ENCODE results near the gene SMCP. TPM values are rescaled to one million over a fixed set of nuclear protein-coding genes. Genes with fewer than 3 reads are reported as not detected.

Gene SMCP
- total RNA-seq, 4 donors from 2014 or later, result not detected

DNA sequence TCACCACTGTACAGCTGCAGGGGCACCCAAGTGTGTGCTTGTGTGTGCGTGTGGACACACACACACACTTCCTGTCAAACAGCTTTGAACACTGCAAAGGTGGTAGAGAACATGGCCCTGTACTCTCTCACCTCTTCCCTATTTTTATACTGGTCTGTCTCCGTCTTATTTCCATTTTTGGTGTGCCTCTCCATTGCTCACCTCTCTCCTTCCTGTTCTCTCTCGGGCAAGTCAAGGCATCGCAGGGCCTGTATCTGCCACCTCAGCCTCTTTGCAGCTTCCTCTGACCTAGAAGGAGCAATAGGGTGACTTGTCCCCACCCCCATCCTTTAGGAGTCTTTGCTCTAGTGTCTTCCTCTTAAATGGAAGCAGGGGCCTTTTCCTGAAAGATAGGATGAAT, 2.2 kb downstream of the SMCP start:
- no peaks in the 10 kb centered on the region for H3K9me3 ChIP-seq
- no peak for DNase-seq (ENCODE audit: low spot score in 2 of 2)
- no peak for TF ChIP-seq EP300 (IDR thresholded peaks at IDR 0.05)
- H3K4me1 ChIP-seq, result no peaks in the 10 kb centered on the region
- H3K27ac ChIP-seq, result no peak overlapping the region
- H3K4me3 ChIP-seq, result no peak overlapping the region
- no peaks in the 10 kb centered on the region for H3K36me3 ChIP-seq
- no peaks in the 10 kb centered on the region for H3K27me3 ChIP-seq
- WGBS, 2 donors, result 86 to 87% methylated on average over 4 of the region's 4 CpGs

DNA sequence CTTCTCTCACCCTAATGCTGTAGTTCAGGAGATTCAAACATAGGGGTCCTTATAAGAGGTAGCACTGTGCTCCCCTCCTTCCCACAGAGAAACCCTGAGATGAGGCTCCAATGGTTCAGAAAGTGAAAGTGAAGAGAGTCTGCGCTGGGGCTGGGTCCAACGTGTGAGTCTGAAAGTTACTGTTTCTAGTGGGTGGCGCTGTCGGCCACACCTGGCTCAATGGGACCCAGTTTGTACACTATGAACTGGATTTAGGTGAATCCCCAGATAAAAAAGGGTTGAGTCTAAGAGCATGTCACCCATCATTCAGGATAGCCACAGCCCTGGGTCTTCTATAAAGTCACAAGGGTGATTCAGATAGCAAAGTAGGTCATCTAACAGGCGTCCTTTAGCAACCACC, 2.8 kb downstream of the SMCP start:
- no peaks in the 10 kb centered on the region for H3K9me3 ChIP-seq
- H3K27me3 ChIP-seq, result no peaks in the 10 kb centered on the region
- no peaks in the 10 kb centered on the region for H3K36me3 ChIP-seq
- no peak for DNase-seq (ENCODE audit: low spot score in 2 of 2)
- H3K27ac ChIP-seq, result no peak overlapping the region
- TF ChIP-seq, protein P1, sequence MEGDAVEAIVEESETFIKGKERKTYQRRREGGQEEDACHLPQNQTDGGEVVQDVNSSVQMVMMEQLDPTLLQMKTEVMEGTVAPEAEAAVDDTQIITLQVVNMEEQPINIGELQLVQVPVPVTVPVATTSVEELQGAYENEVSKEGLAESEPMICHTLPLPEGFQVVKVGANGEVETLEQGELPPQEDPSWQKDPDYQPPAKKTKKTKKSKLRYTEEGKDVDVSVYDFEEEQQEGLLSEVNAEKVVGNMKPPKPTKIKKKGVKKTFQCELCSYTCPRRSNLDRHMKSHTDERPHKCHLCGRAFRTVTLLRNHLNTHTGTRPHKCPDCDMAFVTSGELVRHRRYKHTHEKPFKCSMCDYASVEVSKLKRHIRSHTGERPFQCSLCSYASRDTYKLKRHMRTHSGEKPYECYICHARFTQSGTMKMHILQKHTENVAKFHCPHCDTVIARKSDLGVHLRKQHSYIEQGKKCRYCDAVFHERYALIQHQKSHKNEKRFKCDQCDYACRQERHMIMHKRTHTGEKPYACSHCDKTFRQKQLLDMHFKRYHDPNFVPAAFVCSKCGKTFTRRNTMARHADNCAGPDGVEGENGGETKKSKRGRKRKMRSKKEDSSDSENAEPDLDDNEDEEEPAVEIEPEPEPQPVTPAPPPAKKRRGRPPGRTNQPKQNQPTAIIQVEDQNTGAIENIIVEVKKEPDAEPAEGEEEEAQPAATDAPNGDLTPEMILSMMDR (IDR thresholded peaks at IDR 0.05), result no peak
- TF ChIP-seq POLR2A (IDR thresholded peaks at IDR 0.05) (no peak), EP300 (IDR thresholded peaks at IDR 0.05) (no peak)
- WGBS, 2 donors, result 81 to 82% methylated on average over 5 of the region's 5 CpGs
- H3K4me1 ChIP-seq, result no peaks in the 10 kb centered on the region
- H3K4me3 ChIP-seq, result no peak overlapping the region

DNA sequence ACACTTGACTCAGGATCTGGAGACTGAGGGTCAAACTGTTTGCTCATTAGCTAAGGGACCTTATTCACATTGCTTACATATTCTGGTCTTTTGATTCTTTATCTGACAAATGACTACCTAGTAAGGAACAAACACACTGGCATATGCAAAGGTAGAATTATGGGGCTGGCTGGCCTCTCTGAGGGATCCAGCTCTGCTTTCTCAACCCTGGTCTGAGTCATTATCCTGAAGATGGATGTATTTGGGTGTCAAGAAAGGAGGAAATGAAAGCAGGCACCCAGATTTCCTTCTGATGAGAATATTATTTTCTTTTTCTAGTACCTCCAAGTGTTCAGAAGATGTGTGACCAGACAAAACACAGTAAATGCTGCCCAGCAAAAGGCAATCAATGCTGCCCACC, 6.0 kb downstream of the SMCP start:
- no peak for DNase-seq (ENCODE audit: low spot score in 2 of 2)
- H3K36me3 ChIP-seq, result no peaks in the 10 kb centered on the region
- H3K9me3 ChIP-seq, result no peaks in the 10 kb centered on the region
- H3K4me3 ChIP-seq, result no peak overlapping the region
- H3K27ac ChIP-seq, result no peak overlapping the region
- H3K27me3 ChIP-seq, result no peaks in the 10 kb centered on the region
- no peak for TF ChIP-seq POLR2A (IDR thresholded peaks at IDR 0.05)
- no peaks in the 10 kb centered on the region for H3K4me1 ChIP-seq

DNA sequence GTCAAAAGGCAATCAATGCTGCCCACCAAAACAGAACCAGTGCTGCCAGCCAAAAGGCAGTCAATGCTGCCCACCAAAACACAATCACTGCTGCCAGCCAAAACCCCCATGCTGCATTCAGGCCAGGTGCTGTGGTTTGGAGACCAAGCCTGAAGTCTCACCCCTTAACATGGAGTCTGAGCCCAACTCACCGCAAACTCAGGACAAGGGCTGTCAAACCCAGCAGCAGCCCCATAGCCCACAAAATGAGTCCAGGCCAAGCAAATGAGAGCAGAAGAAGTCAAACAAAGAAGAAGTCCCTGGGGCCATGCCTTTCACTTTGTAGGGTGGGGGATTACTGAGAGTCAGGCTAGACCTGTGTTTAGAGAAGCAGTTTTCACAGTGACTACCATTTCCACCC, 6.4 kb downstream of the SMCP start:
- DNase-seq (ENCODE audit: low spot score in 2 of 2), result no peak
- H3K4me3 ChIP-seq, result no peak overlapping the region
- TF ChIP-seq POLR2A (IDR thresholded peaks at IDR 0.05) (no peak), EP300 (IDR thresholded peaks at IDR 0.05) (no peak)
- TF ChIP-seq, protein P1 (IDR thresholded peaks at IDR 0.05), result no peak
- WGBS, 2 donors, result 90 to 100% methylated on average over 1 of the region's 1 CpG
- H3K27ac ChIP-seq, result no peak overlapping the region
- no peaks in the 10 kb centered on the region for H3K9me3 ChIP-seq
- no peaks in the 10 kb centered on the region for H3K27me3 ChIP-seq
- H3K4me1 ChIP-seq, result no peaks in the 10 kb centered on the region
- H3K36me3 ChIP-seq, result no peaks in the 10 kb centered on the region

DNA sequence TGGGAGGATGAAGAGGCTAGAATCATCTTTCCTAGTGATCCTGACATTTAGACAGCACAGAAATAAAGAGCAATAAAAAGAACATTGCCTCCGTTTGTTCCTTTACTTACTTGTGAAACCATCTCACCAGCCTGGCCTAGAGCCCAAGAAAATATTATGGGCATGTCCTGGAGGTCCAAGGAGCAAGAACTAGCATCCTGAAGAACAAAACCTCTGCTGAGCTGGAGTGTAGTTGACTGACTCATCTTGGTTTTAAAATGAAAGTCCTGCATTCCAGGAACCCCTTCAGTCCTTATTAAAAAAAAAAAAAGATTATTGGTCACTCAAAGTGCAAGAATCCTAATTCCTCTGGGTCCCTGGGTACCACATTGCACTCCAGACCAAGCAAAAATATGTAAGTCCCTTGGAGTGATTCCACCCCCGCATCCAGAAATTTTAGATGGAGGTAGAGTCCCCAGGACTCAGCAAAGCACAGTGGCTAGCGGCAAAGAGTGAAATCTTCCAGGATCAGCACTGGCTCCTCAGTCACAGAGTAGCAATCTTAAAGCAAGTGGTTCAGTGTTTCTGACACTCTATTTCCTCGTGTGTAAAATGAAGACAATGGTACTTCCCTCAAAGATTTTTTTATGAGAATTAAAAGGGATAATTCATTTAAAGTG, 7.0 kb downstream of the SMCP start:
- WGBS, 2 donors, result 54 to 60% methylated on average over 4 of the region's 4 CpGs
- Histone ChIP-seq H3K4me3 (no peak overlapping the region), H3K36me3 (no peaks in the 10 kb centered on the region), H3K4me1 (no peaks in the 10 kb centered on the region), H3K27ac (no peak overlapping the region), H3K27me3 (no peaks in the 10 kb centered on the region), H3K9me3 (no peaks in the 10 kb centered on the region)
- TF ChIP-seq POLR2A (IDR thresholded peaks at IDR 0.05) (no peak), EP300 (IDR thresholded peaks at IDR 0.05) (no peak)
- TF ChIP-seq, protein P1 (IDR thresholded peaks at IDR 0.05), result no peak
- DNase-seq (ENCODE audit: low spot score in 2 of 2), result no peak

DNA sequence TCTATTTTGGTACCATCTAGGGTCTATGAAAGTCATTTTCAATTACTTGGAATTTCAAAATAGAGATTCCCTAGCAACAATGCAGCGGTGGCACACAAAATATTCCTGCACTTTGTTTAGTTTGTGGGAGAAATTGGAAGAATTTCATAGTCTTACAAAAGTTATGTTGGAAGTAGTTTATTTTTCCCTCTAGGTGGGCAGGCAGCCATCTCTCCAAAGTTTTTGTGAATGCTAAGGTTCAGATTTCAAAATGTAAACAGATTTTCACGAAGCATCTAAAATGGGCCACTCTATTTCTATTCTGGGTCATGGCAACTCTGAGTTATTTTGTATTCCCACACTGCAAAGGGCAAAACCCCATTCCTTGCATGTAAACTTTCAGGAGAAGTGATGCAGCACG, 8.0 kb downstream of the SMCP start:
- 36 to 47% methylated on average over 3 of the region's 3 CpGs for WGBS, 2 donors
- Histone ChIP-seq H3K27ac (no peak overlapping the region), H3K27me3 (no peaks in the 10 kb centered on the region), H3K9me3 (no peaks in the 10 kb centered on the region), H3K4me1 (no peaks in the 10 kb centered on the region), H3K36me3 (no peaks in the 10 kb centered on the region), H3K4me3 (no peak overlapping the region)
- TF ChIP-seq EP300 (IDR thresholded peaks at IDR 0.05), result no peak
- TF ChIP-seq POLR2A (IDR thresholded peaks at IDR 0.05), result no peak
- TF ChIP-seq, protein P1 (IDR thresholded peaks at IDR 0.05), result no peak
- DNase-seq (ENCODE audit: low spot score in 2 of 2), result no peak
